SU-DHL-6 (cell line): ENCODE measurements around the gene SNX9.
"Not testable (repeated sequence)": the region's sequence is repeated elsewhere in the genome, so short reads cannot be mapped to it uniquely, and the experiment has no call there.

Experiments used
- H2AFZ ChIP-seq: fragments of 200-600 bp; sonication (generic); 2 replicates; pipeline ENCODE4 v1.6.1; 2014; ENCODE audit warnings: low read depth, mild to moderate bottlenecking, moderate library complexity, mixed read lengths, antibody characterized with exemption, low read length; ENCODE audit not compliant: severe bottlenecking
- H3F3A ChIP-seq: fragments of 200-600 bp; shearing (Covaris generic); 2 replicates; pipeline ENCODE4 v1.6.0; 2016; ENCODE audit warnings: antibody characterized with exemption, mild to moderate bottlenecking; ENCODE audit not compliant: insufficient read depth
- H3K27ac ChIP-seq: fragments of 200-600 bp; sonication (generic); 2 replicates; pipeline ENCODE4 v1.5.1; 2016; ENCODE audit warnings: low read depth, mild to moderate bottlenecking, low read length, moderate library complexity, mixed read lengths
- H3K27me3 ChIP-seq: fragments of 200-600 bp; sonication (generic), shearing (Covaris generic); 2 replicates; pipeline ENCODE4 v1.6.0; 2014; ENCODE audit warnings: mild to moderate bottlenecking, low read length
- H3K36me3 ChIP-seq: fragments of 200-600 bp; sonication (generic); 2 replicates; pipeline ENCODE4 v1.6.1; 2014; ENCODE audit warnings: mild to moderate bottlenecking, low read length, mixed read lengths
- H3K4me2 ChIP-seq: fragments of 300-600, 200-600 bp; shearing (Covaris generic), sonication (generic); 2 replicates; pipeline ENCODE4 v1.6.0; 2014; ENCODE audit warnings: low read length, low read depth, mild to moderate bottlenecking; ENCODE audit not compliant: poor library complexity, severe bottlenecking
- H3K4me3 ChIP-seq: fragments of 200-600 bp; sonication (generic); 2 replicates; pipeline ENCODE4 v1.5.1; 2014; ENCODE audit warnings: antibody characterized with exemption, low read length, mild to moderate bottlenecking, mixed read lengths; ENCODE audit not compliant: insufficient read depth, poor library complexity, severe bottlenecking
- H3K79me2 ChIP-seq: fragments of 200-600 bp; sonication (generic); 2 replicates; pipeline ENCODE4 v1.6.1; 2014; ENCODE audit warnings: mild to moderate bottlenecking, low read length, moderate library complexity; ENCODE audit not compliant: insufficient read depth
- H3K9ac ChIP-seq: fragments of 200-600 bp; sonication (generic); 2 replicates; pipeline ENCODE4 v1.7.0; 2014; ENCODE audit warnings: mild to moderate bottlenecking, low read length
- H3K9me2 ChIP-seq: fragments of 200-600 bp; sonication (generic); replicated peaks from 2 replicates; pipeline ENCODE4 v1.6.1; 2014; ENCODE audit warnings: low read length; ENCODE audit not compliant: insufficient read depth
- H3K9me3 ChIP-seq: fragments of 200-600 bp; sonication (generic); 2 replicates; pipeline ENCODE4 v1.6.1; 2014; ENCODE audit warnings: low read length, mixed read lengths; ENCODE audit not compliant: insufficient read depth
- H4K20me1 ChIP-seq: fragments of 200-600 bp; sonication (generic); 2 replicates; pipeline ENCODE4 v1.6.1; 2014; ENCODE audit warnings: low read depth, mild to moderate bottlenecking, antibody characterized with exemption, low read length, moderate library complexity, mixed read lengths
- CTCF ChIP-seq: fragments of 200-600 bp; sonication (generic); IDR thresholded peaks from one replicate; pipeline ENCODE4 v1.5.1; 2017; ENCODE audit warnings: antibody characterized with exemption, mild to moderate bottlenecking, low read length, moderate library complexity; ENCODE audit not compliant: insufficient read depth, poor library complexity, severe bottlenecking
- EZH2phosphoT487 ChIP-seq: fragments of 200-600 bp; sonication (generic), shearing (Covaris generic); conservative IDR thresholded peaks from 2 replicates; pipeline ENCODE4 v1.6.1; 2018; ENCODE audit warnings: mild to moderate bottlenecking, antibody characterized with exemption, low read length, moderate library complexity, mixed read lengths

The SNX9 gene

GRCh38 chr6:157900262-157900661 lies 77.2 kb downstream of the SNX9 start:
- H3K4me3 ChIP-seq, H2AFZ ChIP-seq, H3K4me2 ChIP-seq, H4K20me1 ChIP-seq, H3K27ac ChIP-seq, H3F3A ChIP-seq, H3K9me3 ChIP-seq, H3K79me2 ChIP-seq, H3K9me2 ChIP-seq, H3K9ac ChIP-seq, H3K27me3 ChIP-seq, H3K36me3 ChIP-seq: not testable (repeated sequence)

DNA sequence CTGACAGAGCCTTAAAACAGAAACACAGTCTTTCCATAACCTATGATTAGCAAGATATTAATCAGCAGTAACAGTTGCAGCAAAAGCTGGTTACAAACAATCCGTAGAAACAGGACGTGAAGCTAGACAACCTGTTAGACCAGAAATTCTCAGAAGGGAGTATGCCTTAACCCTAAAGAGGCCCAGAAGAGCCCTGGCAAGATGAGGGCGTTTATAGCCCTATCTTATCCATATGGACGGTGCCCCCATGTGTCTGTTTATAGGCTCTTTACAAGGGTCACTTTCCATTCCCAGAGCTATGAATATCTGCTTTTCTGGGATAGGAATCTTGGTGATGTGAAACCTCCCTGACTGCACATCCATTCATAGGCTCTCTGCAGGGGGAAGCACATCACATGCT lies 77.7 kb downstream of the SNX9 start:
- not testable (repeated sequence) for H3K9me3 ChIP-seq, H4K20me1 ChIP-seq, H3K4me3 ChIP-seq, H3F3A ChIP-seq, H3K27ac ChIP-seq, H2AFZ ChIP-seq, H3K4me2 ChIP-seq, H3K36me3 ChIP-seq, H3K27me3 ChIP-seq, H3K79me2 ChIP-seq, H3K9me2 ChIP-seq, H3K9ac ChIP-seq

DNA sequence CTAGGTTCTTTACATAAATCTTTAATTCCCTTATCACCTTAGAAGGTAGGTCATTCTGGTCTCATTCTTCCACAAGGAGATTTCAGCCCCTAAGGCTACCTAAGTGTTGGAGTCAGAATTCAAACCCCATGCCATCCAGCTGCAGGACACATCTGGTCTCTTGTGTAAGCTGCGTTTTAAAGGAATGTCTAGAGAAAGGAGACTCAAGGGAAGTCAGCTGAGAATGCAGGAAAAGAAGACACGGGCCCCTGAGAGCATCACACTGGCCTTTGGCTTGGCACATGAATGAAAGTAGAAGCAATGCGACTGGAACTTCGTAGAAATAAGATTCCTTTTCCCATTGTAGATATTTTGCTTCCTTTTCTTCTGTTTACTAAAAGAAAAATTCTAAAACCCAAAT lies 82.0 kb downstream of the SNX9 start:
- H3K27me3 ChIP-seq: no peaks in the 10 kb centered on the region
- H3K27ac ChIP-seq: no peak overlapping the region
- H3K36me3 ChIP-seq: no peaks in the 10 kb centered on the region
- no peaks in the 10 kb centered on the region for H3K9me3 ChIP-seq
- H3K4me3 ChIP-seq: no peak overlapping the region
- TF ChIP-seq EZH2phosphoT487: no peak
- no peak for TF ChIP-seq CTCF
- H2AFZ ChIP-seq: no peak overlapping the region
- H3F3A ChIP-seq: no peaks in the 10 kb centered on the region
- no peak overlapping the region for H3K9ac ChIP-seq
- no peaks in the 10 kb centered on the region for H4K20me1 ChIP-seq
- no peaks in the 10 kb centered on the region for H3K9me2 ChIP-seq
- no peaks in the 10 kb centered on the region for H3K79me2 ChIP-seq
- H3K4me2 ChIP-seq: no peak overlapping the region

DNA sequence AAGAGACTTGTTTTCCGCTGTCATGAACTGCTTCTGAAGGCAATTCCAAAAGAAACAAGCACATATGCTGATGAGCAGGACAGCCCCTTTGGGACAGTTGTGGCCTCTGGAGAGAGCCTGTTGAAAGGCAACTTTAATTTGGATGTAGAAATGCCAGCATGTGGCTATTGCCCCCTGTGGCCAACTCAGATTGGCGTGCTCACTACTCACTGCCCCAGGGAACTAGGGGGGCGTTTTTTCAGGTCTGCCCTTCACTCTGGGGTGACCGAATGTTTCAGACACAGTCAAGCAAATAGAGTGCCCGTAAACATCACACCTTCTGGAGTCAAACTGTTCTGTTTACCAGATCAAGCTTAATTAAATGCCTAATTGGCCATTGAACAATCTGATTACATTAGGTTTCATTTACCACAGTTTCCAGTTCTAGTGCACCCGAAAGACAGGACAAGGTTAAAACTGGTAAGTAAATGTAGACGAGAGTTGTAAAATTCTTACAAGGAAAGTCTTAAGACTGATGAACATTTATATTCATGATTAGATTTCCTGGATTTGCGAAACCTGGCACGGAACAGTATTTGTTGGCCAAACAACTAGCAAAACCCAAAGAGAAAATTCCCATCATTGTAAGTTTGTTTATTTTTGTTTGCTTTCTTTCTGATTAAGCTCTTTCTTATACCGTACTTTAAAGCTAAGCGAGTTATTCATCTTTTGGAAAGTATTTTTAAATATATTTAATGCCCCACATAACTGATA lies 82.7 kb downstream of the SNX9 start:
- Histone ChIP-seq H3K27ac (no peak overlapping the region), H3K4me3 (no peak overlapping the region), H3K27me3 (no peaks in the 10 kb centered on the region), H3K79me2 (no peaks in the 10 kb centered on the region), H3K4me2 (no peak overlapping the region), H4K20me1 (no peaks in the 10 kb centered on the region), H2AFZ (no peak overlapping the region), H3F3A (no peaks in the 10 kb centered on the region), H3K36me3 (no peaks in the 10 kb centered on the region), H3K9me2 (no peaks in the 10 kb centered on the region), H3K9me3 (no peaks in the 10 kb centered on the region), H3K9ac (no peak overlapping the region)
- TF ChIP-seq EZH2phosphoT487: no peak
- no peak for TF ChIP-seq CTCF
